GM18861 (cell line): ENCODE results near the gene NUP85.
"Not testable (repeated sequence)": the region's sequence is repeated elsewhere in the genome, so short reads cannot be mapped to it uniquely, and the experiment has no call there.

Source experiments
- ATAC-seq: cut with Tn5 transposase; IDR thresholded peaks from one replicate; pipeline ENCODE4 v1.9.1; 2021; ENCODE audit not compliant: unreplicated experiment

Gene NUP85

DNA sequence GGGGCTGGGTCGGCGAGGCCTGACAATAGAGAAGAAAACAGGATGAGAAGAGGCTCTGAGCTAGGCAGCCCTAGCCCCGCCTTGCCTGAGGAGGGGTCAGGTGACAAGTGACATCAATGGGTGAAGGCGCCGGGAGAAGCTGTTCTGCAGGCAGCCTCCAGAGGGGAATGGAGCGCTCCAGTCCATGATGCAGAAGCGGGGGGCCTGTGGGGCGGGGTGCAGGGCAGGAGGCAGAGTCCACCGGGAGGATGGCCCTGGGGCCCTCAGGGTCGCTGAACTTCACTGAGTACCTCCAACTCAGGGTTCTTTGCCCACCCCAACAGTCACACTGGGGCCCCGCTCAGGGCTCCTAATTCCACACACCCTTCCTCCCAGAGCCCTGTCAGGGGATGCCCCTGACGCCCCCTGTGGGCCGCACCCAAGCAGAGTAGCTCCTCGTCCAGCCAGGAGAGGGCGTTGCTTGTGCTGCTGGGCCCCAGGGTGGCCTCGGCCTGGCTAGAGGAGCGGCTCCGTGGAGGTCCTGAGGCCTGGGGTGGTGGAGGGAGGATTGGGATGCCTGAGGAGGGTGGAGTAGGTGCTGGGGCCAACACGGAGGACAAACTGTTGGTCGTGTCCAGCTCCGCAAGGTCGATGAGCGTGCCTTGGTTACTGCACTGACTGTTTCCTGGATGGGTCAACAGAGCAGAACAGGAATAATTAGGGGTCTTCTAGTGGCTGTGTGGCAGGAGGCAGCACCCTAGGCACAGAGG is 35.1 kb downstream of the NUP85 start:
- no peak for ATAC-seq

- ATAC-seq: no peak
Measured at GRCh38 chr17:75241143-75241430, 35.6 kb downstream of the NUP85 start.

DNA sequence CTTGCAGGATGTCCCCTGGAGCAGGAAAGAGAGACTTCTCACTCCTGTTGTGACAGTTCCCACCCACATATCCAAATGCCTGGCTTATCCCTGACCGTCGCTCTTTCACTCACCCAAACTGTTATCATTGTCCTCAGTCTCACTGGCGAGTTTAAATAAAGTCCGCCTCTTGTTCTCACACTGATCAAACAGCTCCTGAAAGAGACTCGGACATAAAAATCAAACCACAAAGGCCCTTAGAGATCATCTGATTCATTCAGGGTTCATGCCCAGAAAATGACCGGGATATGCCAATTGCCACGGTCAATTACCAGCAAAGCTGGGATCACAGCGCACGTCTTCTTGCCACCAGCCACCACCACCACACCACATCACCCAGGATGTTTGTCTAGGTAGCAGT is 36.0 kb downstream of the NUP85 start:
- ATAC-seq: no peak

DNA sequence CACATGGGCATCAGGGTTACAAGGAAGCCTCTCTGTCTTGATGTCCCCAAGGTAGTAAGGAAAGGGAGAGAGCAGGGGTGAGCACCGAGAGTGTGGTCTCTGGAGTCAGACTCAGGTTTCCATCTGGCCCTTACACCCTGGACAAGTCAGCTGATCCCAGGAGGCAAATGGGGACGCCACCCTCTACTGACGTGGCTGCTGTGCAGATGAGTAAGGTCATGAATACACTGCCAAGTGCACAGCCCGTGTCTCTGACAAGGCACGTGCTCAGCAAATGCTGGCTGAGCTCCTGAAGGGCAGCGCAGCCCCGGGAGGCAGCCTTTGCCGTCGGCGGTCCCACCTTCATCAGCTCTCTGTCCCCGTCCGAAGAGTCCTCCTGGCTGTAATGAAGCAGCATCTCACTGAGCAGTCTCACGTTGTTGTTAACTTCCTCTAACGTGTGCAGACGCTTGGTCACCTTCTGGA is 36.5 kb downstream of the NUP85 start:
- ATAC-seq: no peak

- no peak for ATAC-seq
Measured at GRCh38 chr17:75242461-75243042, 37.1 kb downstream of the NUP85 start.

DNA sequence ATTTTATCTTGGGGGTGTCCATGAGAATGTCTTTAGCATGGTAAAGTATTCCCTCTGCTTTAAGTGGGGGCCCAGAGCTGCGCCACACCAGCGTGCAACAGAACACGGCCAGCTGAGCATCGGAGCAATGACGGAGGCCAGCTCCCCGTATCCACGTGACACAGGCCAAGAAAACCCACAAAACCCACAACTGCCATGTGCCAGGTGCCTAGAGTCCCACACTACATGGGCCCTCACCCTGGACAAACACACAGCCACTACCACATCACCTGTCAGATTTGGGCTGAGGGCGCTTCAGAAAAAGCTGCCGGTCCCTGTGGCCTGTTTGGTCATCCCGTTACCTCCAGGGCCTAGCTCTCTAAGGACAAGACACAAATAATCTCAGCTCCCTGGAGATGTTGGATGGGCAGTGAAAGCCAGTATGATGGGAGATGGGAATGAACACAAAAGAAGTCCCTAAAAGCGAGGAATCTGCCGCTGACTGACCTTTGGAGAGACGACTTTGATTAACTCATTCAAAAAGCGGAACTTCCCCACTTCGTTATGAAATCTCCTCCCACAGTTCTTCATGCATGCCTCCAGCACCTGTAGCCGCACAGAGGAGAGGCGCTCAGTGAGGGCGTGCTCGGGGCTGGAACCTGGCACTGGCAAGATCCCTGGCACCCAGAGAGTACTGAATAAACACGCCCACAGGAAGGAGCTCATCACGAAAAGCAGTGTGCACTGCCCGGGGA is 38.8 kb downstream of the NUP85 start:
- no peak for ATAC-seq

- no peak for ATAC-seq
Measured at GRCh38 chr17:75245011-75245410, 39.5 kb downstream of the NUP85 start.

DNA sequence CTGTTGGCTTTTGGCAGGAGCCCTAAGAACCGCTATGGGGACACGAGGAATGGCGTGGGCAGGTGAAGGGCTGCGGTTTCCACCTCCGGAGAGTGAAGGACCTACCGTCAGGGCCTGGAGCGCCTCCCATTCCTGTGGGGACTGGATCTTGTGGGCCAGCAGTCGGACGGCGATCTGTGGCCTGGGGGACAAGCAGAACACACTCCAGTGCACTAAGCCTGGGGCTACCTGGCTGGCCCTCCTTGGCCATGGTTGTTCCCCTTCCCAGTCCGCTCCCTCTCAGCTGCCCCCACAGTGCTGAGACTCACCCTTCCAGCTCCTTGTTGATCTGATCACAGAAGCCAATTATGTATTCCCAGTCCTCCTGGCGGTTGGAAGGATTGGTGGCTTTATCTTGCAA is 40.9 kb downstream of the NUP85 start:
- no peak for ATAC-seq

- ATAC-seq: peak; percentile 17
Measured at GRCh38 chr17:75249564-75249963, 44.1 kb downstream of the NUP85 start.

DNA sequence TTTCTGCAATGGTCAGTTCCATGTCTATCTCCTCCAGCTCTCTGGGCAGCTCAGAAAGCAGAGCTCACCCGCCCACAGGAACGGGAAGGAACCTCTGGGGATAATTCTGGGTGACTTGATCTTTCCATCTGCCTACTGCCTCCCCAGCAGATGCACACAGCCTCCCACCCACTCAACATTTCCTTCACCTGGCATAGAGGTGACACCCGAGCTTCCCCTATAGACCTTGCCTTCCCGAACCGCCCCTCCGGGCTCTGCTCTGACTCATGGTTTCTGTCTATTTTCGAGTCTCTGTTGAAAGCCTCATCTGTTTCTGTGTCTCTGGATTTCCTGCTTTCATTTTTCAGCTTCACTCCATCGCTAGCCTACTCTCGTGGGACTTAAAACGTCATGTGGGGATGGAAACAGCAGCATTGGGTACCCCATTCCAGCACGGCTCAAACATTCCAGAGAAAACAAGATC is 44.6 kb downstream of the NUP85 start:
- ATAC-seq: peak; percentile 81

DNA sequence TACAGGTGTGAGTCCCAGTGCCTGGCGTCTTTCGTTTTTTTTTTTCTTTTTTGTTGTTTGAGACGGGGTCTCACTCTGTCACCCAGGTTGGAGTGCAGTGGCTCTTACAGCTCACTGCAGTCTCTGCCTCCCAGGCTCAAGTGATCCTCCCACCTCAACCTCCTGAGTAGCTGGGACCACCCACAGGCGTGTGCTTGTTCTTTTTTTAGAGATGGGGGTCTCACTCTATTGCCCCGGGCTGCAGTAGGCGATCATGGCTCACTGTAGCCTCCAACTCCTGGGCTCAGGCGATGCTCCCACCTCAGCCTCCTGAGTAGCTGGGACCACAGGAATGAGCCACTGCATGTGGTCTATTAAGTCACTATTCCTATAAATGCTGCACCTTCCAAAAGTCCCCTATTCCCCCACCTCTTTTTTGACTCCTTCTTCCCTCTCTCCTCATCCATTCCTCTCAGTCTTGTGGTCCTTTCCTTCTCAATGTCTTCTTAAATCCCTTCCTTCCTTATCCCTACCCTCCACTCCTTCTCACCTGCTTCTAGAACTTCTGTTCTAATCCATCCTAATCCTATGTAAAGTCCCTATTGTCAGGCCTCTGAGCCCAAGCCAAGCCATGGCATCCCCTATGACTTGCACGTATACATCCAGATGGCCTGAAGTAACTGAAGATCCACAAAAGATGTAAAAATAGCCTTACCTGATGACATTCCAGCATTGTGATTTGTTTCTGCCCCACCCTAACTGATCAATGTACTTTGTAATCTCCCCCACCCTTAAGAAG is 46.7 kb downstream of the NUP85 start:
- no peak for ATAC-seq

- not testable (repeated sequence) for ATAC-seq
Measured at GRCh38 chr17:75255954-75256698, 50.6 kb downstream of the NUP85 start.

GRCh38 chr17:75257228-75257627 is 51.7 kb downstream of the NUP85 start:
- ATAC-seq: not testable (repeated sequence)

GRCh38 chr17:75260641-75261335 is 55.3 kb downstream of the NUP85 start:
- peak; percentile 13 for ATAC-seq

DNA sequence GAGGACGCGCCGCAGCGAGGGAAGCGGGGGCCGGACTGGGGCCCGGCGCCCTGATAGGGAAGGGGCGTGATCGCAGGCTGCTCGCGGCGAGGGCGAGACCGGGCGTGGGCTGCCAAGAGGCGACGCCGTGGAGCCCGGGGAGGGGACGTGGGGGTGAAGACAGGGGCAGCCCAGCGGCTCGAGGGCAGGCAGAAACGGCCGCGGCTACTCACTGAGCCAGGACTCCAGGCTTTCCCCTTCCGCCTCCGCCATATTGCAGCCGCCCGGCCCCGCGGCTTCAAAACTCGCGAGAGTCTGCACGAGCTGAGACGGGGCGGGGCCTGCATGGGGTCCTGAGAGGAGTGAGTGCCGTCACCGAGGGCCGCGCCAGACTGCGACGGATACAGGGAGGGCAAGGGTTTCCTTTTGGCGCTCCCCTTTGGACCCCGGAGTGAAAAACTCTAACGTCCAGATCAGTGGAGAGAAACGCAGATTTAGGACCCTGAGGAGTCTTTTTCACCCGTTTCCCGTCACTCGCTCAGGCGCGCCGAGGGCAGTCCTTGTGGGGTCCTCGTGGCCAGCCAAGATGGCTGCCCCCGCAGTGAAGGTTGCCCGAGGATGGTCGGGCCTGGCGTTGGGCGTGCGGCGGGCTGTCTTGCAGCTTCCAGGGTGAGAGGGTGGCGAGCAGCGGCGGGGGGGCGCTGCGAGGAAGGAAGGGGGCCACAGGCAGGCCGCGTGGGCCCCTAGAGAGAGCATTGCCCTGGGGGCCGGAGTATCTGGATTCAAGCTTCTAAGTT is 56.0 kb downstream of the NUP85 start, which contains the start of the genes GGA3 and MRPS7:
Gene GGA3, minus strand, starts transcription at position 271 of the 776 bp plus-strand sequence. Its CDS starts 19 bp downstream, at position 252.
Gene MRPS7, plus strand, starts transcription at position 544 of the 776 bp plus-strand sequence. Its CDS starts 22 bp downstream, at position 566.
- peak; percentile 83 for ATAC-seq

DNA sequence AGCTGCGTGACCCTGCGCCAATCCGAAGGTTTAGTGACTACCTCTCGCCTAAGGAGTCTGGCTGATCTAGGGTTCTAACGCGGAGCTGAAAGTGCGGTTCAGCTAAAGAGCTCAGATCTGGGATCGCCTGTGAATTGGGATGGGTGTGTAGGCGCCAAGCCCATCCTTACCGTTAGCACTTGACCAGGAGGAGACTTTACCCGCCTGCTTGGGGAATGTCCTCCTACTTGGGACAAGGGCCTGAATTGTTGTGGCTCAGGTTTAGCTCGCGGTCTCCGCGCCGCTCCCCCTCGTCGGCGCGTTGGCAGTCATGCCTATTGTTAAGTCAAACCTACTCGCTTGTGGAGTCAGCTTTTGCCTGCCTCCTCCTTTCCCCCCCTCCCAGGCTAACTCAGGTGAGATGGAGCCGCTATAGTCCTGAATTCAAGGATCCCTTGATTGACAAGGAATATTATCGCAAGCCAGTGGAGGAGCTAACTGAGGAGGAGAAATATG is 56.7 kb downstream of the NUP85 start:
- ATAC-seq: peak; percentile 11

DNA sequence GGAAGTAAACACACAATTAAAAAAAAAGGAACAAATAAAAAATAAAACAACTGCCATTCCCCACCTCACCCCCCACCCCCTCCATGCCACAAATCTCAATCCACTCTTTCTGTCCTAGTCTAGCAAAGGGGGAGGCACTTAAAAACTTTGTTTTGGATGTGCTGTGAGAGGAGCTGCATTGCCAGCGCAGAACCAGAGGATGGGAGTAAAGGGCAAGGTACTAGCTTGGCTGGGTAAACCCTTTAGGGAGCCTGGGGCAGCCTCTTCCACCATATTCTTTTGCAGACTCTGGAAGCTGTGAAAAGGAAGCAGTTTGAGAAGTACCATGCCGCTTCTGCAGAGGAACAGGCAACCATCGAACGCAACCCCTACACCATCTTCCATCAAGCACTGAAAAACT is 57.6 kb downstream of the NUP85 start:
- ATAC-seq: no peak

- no peak for ATAC-seq
Measured at GRCh38 chr17:75265614-75266315, 60.3 kb downstream of the NUP85 start.
